Measurements from ENCODE around the gene PKP4.
"Not testable (repeated sequence)": the region's sequence is repeated elsewhere in the genome, so short reads cannot be mapped to it uniquely, and the experiment has no call there.

The PKP4 gene

GRCh38 chr2:158671360-158672245 is 214.9 kb downstream of the PKP4 start:
- no peak for DNase-seq (ENCODE audit: low read depth in 3 of 3, low spot score in 1 of 3)

- no peak for DNase-seq (ENCODE audit: low read depth in 3 of 3, low spot score in 1 of 3)
These were observed 219.5 kb downstream of the PKP4 start for GRCh38 chr2:158676295-158676694.

DNA sequence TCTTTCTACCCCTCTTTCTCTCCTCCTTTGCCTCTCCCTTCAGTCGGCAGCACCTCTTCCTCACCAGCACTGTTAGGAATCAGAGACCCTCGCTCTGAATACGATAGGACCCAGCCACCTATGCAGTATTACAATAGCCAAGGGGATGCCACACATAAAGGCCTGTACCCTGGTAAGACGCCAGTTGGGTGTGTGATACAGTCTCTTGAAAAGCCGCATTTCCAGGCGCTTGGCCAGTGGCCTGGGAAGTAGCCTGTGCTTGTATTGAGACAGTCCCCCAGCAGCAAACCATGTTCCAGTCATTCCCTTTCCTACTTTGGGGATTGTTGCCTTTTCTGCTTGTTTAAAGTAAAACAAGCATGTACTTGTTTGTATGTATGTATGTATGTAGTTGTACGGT is 219.9 kb downstream of the PKP4 start:
- DNase-seq (ENCODE audit: low read depth in 3 of 3, low spot score in 1 of 3): no peak

DNA sequence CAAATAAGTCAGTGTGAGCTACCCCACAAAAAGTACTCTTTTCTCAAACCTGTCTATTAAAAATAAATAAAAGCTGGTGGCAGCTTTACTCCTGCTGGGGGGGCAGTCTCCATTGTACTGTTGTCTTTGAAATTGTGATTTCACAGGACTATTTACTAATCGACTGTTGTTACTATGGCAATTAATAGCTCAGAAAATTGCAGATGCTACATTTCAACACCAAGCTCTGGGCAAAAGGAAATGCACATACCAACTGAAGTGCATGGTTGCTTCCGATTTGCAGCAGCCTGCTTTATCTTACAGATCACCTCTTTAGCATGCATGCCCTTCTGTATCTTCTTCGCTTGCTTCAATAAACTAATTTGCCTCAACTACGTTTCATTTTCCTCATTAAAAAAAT is 220.8 kb downstream of the PKP4 start:
- DNase-seq (ENCODE audit: low read depth in 3 of 3, low spot score in 1 of 3): no peak

- DNase-seq (ENCODE audit: low read depth in 3 of 3, low spot score in 1 of 3): no peak
These were observed 225.1 kb downstream of the PKP4 start for GRCh38 chr2:158681816-158682215.

GRCh38 chr2:158685646-158686045 is 228.9 kb downstream of the PKP4 start:
- no peak for DNase-seq (ENCODE audit: low read depth in 3 of 3, low spot score in 1 of 3)

GRCh38 chr2:158686210-158686691 is 229.5 kb downstream of the PKP4 start:
- DNase-seq (ENCODE audit: low read depth in 3 of 3, low spot score in 1 of 3): no peak

DNA sequence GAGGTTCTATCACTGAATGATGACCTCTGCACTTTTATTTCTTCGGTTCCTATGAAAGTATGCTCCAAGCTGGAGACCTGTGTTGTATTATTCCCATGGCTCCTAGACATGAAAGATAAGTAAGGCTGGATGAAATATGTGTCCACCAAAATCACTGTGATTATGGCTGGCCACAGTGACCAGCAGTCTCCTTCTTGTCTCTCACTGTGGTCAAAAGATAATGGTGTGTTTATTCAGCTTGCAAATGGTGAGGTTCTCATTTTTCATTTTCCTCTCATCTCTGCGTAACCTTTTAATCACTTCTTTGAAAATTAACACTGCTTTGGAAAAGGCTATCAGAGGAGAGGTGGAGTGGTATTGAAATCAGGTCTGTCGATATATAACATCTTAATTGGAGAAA is 230.6 kb downstream of the PKP4 start:
- DNase-seq (ENCODE audit: low read depth in 3 of 3, low spot score in 1 of 3): no peak

GRCh38 chr2:158688721-158689120 is 232.0 kb downstream of the PKP4 start:
- no peak for DNase-seq (ENCODE audit: low read depth in 3 of 3, low spot score in 1 of 3)

- DNase-seq (ENCODE audit: low read depth in 3 of 3, low spot score in 1 of 3): no peak
These were observed 232.6 kb downstream of the PKP4 start for GRCh38 chr2:158689391-158689790.

- no peak for DNase-seq (ENCODE audit: low read depth in 3 of 3, low spot score in 1 of 3)
These were observed 234.1 kb downstream of the PKP4 start for GRCh38 chr2:158690823-158691222.

DNA sequence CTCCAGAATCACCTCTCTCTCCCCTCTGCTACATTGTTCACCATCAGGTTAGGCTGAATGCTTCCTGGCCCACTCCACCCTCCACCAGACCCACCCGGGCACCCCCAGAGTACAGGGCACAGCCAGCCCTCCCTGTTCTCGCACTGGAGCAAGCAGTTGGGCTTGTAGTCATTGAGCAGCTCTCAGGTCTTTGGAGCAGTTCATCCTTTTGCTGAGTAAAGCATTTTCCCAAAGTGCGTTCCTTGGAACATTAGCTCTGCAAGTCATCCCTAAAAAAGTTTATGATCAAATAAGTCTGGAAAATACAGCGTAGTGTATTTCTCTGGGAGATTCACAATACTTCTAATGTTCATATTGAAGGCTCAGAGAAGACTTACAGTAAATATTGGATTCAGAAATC is 234.9 kb downstream of the PKP4 start:
- DNase-seq (ENCODE audit: low read depth in 3 of 3, low spot score in 1 of 3): no peak

DNA sequence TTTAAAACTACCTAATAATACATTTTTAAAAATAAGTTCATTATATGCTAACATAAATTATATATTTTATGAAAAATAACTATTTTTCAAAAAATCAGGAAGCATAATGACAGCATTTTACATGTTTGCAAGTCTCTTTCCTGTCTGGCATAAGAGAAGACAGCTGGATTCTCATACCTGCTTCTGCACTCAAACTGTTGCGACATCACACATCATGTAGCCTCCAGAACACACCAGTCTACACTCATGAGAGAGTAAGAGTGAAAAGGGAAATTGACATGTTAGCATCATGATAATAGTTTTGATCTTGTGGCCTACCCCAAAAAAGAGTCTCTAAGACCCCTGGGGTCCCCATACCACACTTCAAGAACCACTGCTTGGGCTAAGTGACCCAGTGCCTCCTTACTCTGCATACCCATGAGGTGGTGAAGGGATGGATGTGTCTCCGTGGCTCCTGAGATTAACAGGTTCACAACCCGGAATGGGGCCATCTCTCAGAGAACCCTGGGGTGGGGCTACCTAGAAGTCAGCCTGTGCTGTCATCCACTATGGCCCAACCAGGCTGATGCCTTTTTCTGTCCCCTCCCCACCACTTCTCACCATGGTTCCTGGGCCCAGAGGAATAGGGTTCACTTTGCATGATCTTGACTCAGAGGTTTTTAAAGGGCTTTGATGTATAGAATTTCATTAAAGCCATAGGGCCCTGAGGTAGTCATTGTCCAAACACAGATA is 235.8 kb downstream of the PKP4 start:
- no peak for DNase-seq (ENCODE audit: low read depth in 3 of 3, low spot score in 1 of 3)

DNA sequence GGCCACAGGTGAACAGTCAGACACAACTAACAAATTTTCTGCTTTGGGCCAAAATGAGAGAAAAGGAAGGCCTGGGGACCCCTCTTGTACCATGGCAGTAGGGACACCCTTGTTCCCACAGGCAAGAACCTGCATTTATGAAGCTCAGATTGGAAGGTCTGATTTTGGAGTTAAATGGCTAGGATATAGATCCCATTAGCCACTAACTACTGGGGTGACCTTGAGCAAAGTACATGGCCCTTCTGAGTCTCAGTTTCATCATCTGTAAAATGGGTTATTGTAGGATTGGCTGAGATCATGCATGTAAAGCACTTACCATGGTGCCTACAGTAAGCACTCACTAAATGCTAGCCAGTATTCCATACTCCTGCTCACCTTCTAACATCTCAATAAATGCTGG is 236.7 kb downstream of the PKP4 start:
- DNase-seq (ENCODE audit: low read depth in 3 of 3, low spot score in 1 of 3): no peak

DNA sequence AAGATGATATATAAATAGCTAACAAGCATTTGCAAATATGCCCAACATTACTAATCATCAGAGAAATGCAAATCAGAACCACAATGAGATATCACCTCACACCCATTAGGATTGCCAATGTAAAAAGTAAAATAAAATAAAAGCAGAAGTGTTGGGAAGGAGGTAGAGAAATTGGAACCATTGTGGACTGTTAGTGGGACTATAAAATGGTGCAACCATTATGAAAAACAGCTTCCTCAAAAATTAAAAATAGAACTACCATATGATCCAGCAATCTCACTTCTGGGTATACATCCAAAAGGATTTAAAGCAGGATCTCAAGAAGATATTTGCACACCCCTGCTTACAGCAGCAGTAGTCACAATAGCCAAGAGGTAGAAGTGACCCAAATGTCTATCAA is 238.6 kb downstream of the PKP4 start:
- DNase-seq (ENCODE audit: low read depth in 3 of 3, low spot score in 1 of 3): no peak

DNA sequence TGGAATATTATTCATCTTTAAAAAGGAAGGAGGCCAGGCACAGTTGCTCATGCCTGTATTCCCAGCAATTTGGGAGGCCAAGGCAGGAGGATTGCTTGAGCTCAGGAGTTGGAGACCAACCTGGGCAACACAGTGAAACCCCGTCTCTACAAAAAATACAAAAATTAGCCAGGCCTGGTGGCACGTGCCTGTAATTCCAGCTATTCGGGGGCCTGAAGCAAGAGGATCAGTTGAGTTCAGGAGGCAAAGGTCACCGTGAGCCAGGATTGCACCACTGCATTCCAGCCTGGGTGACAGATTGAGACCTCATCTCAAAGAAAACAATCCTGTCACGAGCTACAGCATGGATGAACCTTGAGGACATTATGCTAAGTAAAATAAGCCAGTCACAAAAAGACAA is 239.0 kb downstream of the PKP4 start:
- not testable (repeated sequence) for DNase-seq (ENCODE audit: low read depth in 3 of 3, low spot score in 1 of 3)

DNA sequence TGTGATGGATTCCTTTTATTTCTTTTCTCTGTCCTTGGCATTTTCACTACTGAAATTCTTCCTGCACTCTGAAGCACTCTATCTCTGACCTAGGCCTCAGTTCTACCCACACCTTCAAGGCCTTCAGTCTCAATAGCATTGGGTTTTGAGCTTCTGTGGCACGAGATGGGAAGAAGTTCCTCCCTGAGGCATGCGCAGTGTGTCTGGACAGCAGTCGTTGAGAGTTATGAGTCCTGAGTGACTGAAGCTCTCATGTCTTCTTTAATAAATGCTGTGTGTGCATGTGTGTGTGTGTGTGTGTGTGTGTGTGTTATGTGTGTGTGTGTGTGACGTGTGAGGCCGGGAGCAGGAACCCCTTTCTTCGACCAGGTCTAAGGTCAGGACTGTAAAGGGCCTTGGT is 242.6 kb downstream of the PKP4 start:
- DNase-seq (ENCODE audit: low read depth in 3 of 3, low spot score in 1 of 3): no peak

GRCh38 chr2:158701101-158701500 is 244.3 kb downstream of the PKP4 start:
- DNase-seq (ENCODE audit: low read depth in 3 of 3, low spot score in 1 of 3): no peak

GRCh38 chr2:158702740-158703139 is 246.0 kb downstream of the PKP4 start:
- no peak for DNase-seq (ENCODE audit: low read depth in 3 of 3, low spot score in 1 of 3)

DNA sequence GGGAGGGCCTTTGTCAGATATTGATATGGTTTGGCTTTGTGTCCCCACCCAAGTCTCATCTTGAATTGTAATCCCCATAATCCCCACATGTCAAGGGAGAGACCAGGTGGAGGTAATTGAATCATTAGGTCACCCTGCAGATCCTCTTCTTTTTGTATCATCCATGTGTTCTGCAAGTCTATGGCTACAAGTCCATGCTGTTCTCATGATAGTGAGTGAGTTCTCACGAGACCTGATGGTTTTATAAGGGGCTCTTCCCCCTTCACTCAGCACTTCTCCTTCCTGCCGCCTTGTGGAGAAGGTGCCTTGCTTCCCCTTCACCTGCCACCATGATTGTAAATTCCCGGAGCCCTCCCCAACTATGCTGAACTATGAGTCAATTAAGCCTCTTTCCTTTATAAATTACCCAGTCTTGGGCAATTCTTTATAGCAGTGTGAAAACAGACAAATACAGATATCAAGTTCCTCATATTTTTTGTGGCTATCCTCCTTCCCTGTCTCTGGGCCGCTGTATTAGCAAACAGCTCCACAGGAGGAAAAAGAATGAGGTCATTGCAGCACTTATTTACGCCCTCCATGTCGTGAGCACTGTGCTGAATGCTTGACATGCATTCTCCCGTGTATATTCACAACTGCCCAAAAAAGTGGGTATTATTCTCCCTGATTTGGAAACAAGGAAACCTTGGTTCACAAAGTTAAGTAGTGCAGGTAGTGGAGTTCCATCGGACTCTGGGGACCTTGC is 248.1 kb downstream of the PKP4 start:
- DNase-seq (ENCODE audit: low read depth in 3 of 3, low spot score in 1 of 3): not testable (repeated sequence)

GRCh38 chr2:158712791-158713522 is 256.2 kb downstream of the PKP4 start:
- no peak for DNase-seq (ENCODE audit: low read depth in 3 of 3, low spot score in 1 of 3)

Measured in stimulated activated CD4-positive, alpha-beta T cell treated with anti-CD3 and anti-CD28 coated beads, TNF-alpha, amount 100 ng/mL, for 1 hour (primary cell).